Vein endothelial cell (primary cell): ENCODE results near the gene MPV17L2. TPM values are rescaled to one million over a fixed set of nuclear protein-coding genes. Genes with fewer than 3 reads are reported as not detected.

Experiments
- small RNA-seq: library from RNA; depleted of rRNA; stranded (forward); fragments of <200 nt; gene quantifications from one replicate; pipeline ENCODE3, GENCODE V24; 2012
- total RNA-seq: library from RNA; depleted of rRNA; stranded (reverse); fragments of >200 nt; gene quantifications from 2 replicates; pipeline ENCODE4 v1.2.3, GENCODE V29; 2012

Gene MPV17L2
- total RNA-seq: 12.1 and 12.7 TPM in 2 replicates

DNA sequence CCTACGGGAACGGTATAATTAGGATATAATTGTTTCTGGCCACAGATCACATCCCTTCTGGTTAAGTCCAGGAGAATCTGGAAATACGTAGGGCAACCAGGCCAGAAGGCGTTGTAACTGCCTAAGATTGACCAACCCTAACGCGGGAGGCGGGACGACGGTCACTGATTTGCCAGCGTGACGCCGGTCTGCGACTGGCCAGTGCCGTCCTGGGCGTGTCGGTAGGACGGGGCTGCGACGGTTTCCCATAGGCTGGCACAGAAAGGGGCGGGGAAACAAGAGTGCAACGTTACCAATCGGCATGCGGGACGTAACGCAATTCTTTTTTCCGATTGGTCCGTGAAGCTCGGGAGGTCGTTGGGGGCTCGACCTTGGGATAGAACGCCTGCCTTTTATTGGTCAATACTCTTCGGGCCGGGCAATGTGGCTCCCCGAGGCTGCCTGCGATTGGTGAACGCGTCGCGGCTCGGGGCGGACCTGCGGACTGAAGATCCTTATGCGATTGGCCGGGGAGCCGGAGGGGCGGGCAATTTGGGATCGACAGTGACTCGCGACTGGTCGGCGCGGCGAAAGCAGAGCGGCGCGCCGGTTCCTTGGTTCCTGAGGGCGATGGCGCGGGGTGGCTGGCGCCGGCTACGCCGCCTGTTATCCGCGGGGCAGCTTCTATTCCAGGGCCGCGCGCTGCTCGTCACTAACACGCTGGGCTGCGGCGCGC lies at the start of gene MPV17L2:
Gene MPV17L2 (plus strand): TSS at position 546 of the 715 bp plus-strand sequence. CDS start 64 bp downstream, at position 610.

DNA sequence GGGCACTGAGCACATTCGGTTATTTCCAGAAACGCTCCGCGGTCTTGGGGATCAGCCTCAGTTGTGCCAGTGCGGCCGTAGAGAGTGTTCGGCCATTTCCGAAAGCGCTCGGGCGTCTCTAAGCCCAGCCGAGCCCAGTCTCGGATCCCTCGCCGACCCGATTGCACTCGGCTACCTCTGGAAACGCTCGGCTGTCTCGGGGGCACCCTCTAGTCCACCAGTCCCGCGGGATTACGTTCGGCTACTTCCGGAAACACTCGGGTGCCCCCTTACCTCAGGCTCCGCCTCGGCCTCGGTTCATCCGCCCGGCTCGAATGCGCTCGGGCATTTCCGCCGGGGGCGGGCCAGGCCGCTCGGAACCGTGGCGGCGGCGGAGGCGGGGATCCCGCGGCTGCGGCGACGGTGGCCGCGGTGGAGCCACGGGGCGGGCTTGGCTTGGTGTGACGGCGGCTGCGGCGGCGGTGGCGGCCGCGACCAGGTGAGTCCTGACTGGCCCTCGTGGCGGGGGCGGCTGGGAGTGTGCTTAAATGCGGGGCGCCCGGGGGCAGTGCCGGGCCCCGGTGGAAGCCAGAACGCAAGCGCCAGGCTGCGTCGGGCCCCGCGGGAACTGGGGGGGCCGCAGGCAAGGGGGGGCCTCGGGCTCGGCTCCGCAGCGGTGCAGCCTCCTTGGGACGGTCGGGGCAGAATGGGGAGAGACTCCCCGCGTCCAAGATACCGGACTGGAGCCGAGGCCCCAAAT lies 40.0 kb upstream of the MPV17L2 start, which contains the start of gene PIK3R2:
Gene PIK3R2 (plus strand): TSS at position 347 of the 739 bp plus-strand sequence. CDS start 2,717 bp downstream, outside the sequence.

DNA sequence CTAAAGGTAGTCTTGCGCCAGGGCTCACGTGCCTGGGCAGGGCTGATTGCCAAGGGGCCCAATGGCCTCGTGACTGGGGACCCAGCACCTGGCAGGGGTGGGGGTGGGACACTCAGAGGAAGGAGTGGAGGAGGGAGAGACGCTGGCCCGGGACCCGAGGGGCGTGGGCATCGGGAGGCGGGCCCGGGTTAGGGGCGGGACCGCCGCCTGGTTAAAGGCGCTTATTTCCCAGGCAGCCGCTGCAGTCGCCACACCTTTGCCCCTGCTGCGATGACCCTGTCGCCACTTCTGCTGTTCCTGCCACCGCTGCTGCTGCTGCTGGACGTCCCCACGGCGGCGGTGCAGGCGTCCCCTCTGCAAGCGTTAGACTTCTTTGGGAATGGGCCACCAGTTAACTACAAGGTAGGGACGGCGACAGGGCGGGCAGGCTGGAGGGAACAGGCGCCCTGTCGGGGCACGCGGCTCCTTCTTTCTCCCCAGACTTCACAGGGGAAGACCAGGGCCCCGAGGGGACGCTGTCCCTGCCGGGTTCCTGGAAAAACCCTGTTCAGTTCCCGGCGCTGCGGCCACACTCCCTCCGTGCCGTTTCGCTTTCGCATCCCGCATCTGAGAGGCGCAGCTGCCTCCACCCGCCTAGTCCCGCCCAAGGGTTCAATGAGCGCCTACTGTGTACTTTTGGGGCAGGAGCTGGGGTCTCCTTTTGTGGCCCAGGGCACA lies 19.3 kb upstream of the MPV17L2 start, which contains the start of gene IFI30:
Gene IFI30 (plus strand): TSS at position 242 of the 717 bp plus-strand sequence. CDS start 29 bp downstream, at position 271.

DNA sequence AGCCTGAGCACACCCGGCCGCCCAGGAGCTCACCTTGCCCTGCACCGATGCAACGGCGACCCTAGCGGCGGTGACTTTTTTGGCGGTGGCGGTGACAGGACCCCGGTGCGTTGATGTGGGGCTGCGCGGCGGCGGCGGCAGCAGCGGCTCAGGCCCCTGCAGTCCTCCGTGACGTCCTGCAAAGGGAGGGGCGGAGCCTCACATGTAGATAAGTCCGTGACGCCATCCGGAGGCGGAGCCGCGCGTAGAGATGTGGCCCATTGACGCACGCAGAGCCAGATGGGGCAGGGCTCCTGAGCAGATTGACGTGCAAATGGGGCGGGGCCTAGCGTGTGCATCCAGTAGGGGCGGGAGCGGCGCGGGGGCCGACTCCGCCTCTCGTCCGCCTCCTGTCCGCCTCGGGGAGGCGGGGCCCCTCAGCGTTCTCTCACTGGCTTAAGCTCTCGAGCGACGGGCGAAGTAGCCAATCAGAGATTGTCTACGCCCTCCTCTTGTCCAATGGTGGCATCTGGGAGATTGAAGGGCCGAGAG lies 10.9 kb downstream of the MPV17L2 start, which contains the start of gene RAB3A:
Gene RAB3A (minus strand): TSS at position 180 of the 531 bp plus-strand sequence. CDS start 1,302 bp downstream, outside the sequence.

DNA sequence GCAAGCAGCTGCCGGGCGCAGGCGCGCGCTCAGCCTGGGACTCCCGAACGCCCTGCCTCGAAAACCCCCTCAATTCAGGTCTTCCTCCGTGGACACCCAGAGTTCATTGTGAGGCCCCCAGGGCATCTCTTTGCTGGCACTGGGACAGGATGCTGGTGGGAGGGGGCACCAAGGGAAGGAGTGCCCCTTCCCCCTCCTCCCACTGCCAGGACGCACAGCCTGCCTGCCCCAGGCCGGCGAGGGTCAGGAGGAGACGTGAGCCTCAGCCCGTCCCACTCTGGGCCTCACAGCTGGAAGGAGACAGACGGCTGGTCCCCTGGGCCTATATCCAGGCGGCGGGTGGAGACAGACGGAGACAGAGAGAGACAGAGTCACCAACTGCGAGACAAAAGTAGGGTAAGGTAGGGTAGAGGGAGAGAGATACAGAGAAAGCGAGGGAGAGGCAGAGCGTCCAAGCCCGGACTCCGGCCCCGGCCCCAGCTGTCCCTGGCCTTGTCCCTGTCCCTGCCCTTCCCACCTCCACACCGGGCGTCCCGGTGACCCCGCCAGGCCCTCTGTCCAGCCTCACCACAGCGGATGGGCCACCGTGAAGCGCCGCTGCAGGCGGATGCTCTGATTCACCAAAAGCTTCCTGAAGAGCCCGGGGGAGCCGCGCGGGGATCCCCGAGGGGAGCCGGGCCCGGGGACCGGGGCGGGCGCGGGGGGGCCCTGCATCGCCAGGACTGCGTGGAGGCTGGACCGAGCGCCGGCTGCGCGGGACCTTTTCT lies 32.9 kb downstream of the MPV17L2 start, which contains the start of gene PDE4C:
Gene PDE4C (minus strand): TSS at position 737 of the 767 bp plus-strand sequence. CDS start 23 bp downstream, at position 714.

Small RNAs within 50 kb of the gene (small RNA-seq; reads per million reads assigned to genes)
- gene IFI30: not detected

Other genes starting within 250 kb of the MPV17L2 start
- gene KCNN1, start 226.1 kb upstream of the MPV17L2 start, total RNA-seq: not detected in 2 replicates
- 13.1 and 20.9 TPM in 2 replicates for gene ARRDC2, start 185.0 kb upstream of the MPV17L2 start, total RNA-seq
- 0.10 TPM in 1 of 2 replicates, not detected in the other for gene IL12RB1, start 106.3 kb upstream of the MPV17L2 start, total RNA-seq
- 2.0 and 2.8 TPM in 2 replicates for gene MAST3, start 95.4 kb upstream of the MPV17L2 start, total RNA-seq
- gene PIK3R2, start 40.1 kb upstream of the MPV17L2 start, total RNA-seq: 10.8 and 11.1 TPM in 2 replicates
- gene IFI30, start 19.4 kb upstream of the MPV17L2 start, total RNA-seq: 0.48 TPM in 1 of 2 replicates, not detected in the other
- gene RAB3A, start 10.8 kb downstream of the MPV17L2 start, total RNA-seq: 0.65 and 0.67 TPM in 2 replicates
- 0.33 TPM in 1 of 2 replicates, not detected in the other for gene PDE4C, start 33.2 kb downstream of the MPV17L2 start, total RNA-seq
- 0.29 and 0.33 TPM in 2 replicates for gene IQCN, start 81.2 kb downstream of the MPV17L2 start, total RNA-seq
- gene JUND, start 88.4 kb downstream of the MPV17L2 start, total RNA-seq: 91.6 and 136 TPM in 2 replicates
- 120 and 135 TPM in 2 replicates for gene LSM4, start 129.9 kb downstream of the MPV17L2 start, total RNA-seq
- 19.3 and 21.9 TPM in 2 replicates for gene PGPEP1, start 147.4 kb downstream of the MPV17L2 start, total RNA-seq
- gene GDF15, start 192.9 kb downstream of the MPV17L2 start, total RNA-seq: 87.0 and 159 TPM in 2 replicates
- gene LRRC25, start 204.4 kb downstream of the MPV17L2 start, total RNA-seq: not detected in 2 replicates
- gene SSBP4, start 226.2 kb downstream of the MPV17L2 start, total RNA-seq: 93.7 and 138 TPM in 2 replicates
- 26.7 and 47.4 TPM in 2 replicates for gene ISYNA1, start 244.9 kb downstream of the MPV17L2 start, total RNA-seq